Measurements from ENCODE around the gene SOST.

GRCh38 chr17:43732958-43733357 lies 25.6 kb downstream of the SOST start:
- TF ChIP-seq EP300 (IDR thresholded peaks at IDR 0.05; ENCODE audit: borderline replicate concordance in 1 of 2, low read depth in 1 of 2, low read length in 1 of 2) (peak in 1 of 2 experiments; percentile 56; a peak in 2 of 4 replicates), EZH2phosphoT487 (IDR thresholded peaks at IDR 0.05; ENCODE audit: borderline replicate concordance, low read depth) (no peak), SMC3 (IDR thresholded peaks at IDR 0.05; ENCODE audit: low read depth, low read length) (no peak)
